Spinal cord (tissue), 10 donors: ENCODE measurements around the gene WAC. TPM values are rescaled to one million over a fixed set of nuclear protein-coding genes. Genes with fewer than 3 reads are reported as not detected.
"Not testable (repeated sequence)": the region's sequence is repeated elsewhere in the genome, so short reads cannot be mapped to it uniquely, and the experiment has no call there.

Experiments
- DNase-seq, 6 donors: peaks; one replicate each; pipeline versions ENCODE4 v3.0.0 to v3.0.0-alpha.2; 2013 to 2015; ENCODE audit warnings: low spot score in 6 of 6, low read depth in 4 of 6
- H3K27ac ChIP-seq: one replicate; pipeline ENCODE4 v1.5.1; 2013; ENCODE audit warnings: low read depth, low read length, control low read depth
- H3K27me3 ChIP-seq: one replicate; pipeline ENCODE4 v1.6.1; 2013; ENCODE audit warnings: low read length; ENCODE audit not compliant: control insufficient read depth, insufficient read depth
- H3K36me3 ChIP-seq: one replicate; pipeline ENCODE4 v1.6.1; 2013; ENCODE audit warnings: low read length; ENCODE audit not compliant: control insufficient read depth, insufficient read depth
- H3K4me1 ChIP-seq: one replicate; pipeline ENCODE4 v1.6.1; 2013; ENCODE audit warnings: low read length; ENCODE audit not compliant: control insufficient read depth, insufficient read depth
- H3K4me3 ChIP-seq: one replicate; pipeline ENCODE4 v1.5.1; 2013; ENCODE audit warnings: low read depth, low read length, control low read depth
- H3K9me3 ChIP-seq: one replicate; pipeline ENCODE4 v1.6.1; 2013; ENCODE audit warnings: low read length; ENCODE audit not compliant: control insufficient read depth, insufficient read depth
- WGBS: methylation state at CpG from one replicate; pipeline ENCODE4 v1.1.5; 2013; ENCODE audit warnings: missing lambda C conversion rate; ENCODE audit not compliant: insufficient coverage; 5-methylcytosine and 5-hydroxymethylcytosine counted together
- polyA plus RNA-seq, 2 donors: library from polyadenylated mRNA; unstranded; fragments of 120-200 nt; gene quantifications; one replicate each; pipeline ENCODE4 v1.2.1, GENCODE V29; 2013; ENCODE audit not compliant: insufficient read length in 2 of 2
- total RNA-seq, 2 donors: library from RNA; depleted of rRNA in 1 of 2; stranded (reverse); fragments of 120-200 nt in 1 of 2; fragments of >200 nt in 1 of 2; gene quantifications; one replicate each; pipeline versions ENCODE4 v1.2.3 to v1.2.4, GENCODE V29; 2013 to 2014
- donor health status: healthy.

The WAC gene
- total and polyA plus RNA-seq, 4 donors, result 91.6 to 127 (median 107) TPM

DNA sequence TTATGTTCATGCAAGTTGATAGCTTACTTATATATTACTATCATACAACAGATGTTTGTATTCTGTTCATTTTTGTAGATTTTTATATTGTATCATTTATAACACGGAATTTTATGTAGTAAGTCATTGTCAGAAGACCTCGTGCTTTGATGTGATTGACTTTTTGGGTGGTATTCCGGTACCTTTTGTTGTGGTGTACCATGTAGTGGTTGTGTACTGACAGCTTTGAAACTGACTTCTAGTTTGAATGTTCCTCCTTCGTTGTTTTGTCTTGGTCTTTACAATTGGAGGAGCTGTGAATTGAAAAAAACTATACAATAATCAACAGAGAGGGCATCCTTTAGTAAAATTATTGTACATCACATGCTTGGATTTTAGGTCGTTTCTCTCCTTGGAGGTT lies 61.5 kb downstream of the WAC start:
- DNase-seq, result no peak
- H3K4me3 ChIP-seq, result no peak overlapping the region
- H3K4me1 ChIP-seq, result no peaks in the 10 kb centered on the region
- H3K36me3 ChIP-seq, result peaks cover 6% of the 10 kb centered on the region
- no peak overlapping the region for H3K27ac ChIP-seq
- WGBS, result 90% methylated on average over 2 of the region's 5 CpGs
- no peaks in the 10 kb centered on the region for H3K9me3 ChIP-seq
- no peaks in the 10 kb centered on the region for H3K27me3 ChIP-seq

DNA sequence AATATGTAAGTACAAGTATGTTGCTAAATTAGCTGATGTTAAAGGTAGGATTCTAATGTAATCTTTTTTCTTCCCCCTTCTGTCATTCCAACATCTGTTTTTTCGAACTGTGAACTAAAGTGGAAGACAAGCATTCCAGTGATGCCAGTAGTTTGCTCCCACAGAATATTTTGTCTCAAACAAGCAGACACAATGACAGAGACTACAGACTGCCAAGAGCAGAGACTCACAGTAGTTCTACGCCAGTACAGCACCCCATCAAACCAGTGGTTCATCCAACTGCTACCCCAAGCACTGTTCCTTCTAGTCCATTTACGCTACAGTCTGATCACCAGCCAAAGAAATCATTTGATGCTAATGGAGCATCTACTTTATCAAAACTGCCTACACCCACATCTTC lies 62.7 kb downstream of the WAC start:
- H3K36me3 ChIP-seq, result peaks cover 3% of the 10 kb centered on the region
- no peaks in the 10 kb centered on the region for H3K9me3 ChIP-seq
- H3K27me3 ChIP-seq, result no peaks in the 10 kb centered on the region
- 78% methylated on average over 3 of the region's 3 CpGs for whole genome bisulfite sequencing
- no peaks in the 10 kb centered on the region for H3K4me1 ChIP-seq
- no peak overlapping the region for H3K4me3 ChIP-seq
- DNase-seq, result no peak
- H3K27ac ChIP-seq, result no peak overlapping the region

DNA sequence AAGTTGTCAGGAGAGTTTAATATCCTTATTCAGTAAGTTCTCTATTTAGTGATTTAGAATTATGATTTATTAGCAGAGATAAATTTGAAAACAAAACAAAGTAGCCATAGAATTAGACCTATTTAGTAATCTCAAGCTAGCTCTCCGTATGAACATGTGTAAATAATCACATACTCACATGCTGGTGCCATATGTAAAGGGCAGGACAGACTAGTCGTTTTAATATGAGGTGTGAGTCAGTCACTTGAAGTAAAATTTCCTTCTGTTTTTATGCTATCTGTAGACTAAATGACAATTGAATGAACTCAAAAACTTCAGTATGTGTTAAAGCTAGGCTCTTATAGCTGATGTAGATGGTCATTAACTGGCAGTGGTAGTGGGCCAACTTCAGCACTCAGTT lies 67.1 kb downstream of the WAC start:
- Histone ChIP-seq H3K9me3 (no peaks in the 10 kb centered on the region), H3K36me3 (no peaks in the 10 kb centered on the region), H3K4me1 (no peaks in the 10 kb centered on the region), H3K4me3 (no peak overlapping the region), H3K27me3 (no peaks in the 10 kb centered on the region), H3K27ac (no peak overlapping the region)
- DNase-seq, result no peak
- no CpG with 5 or more reads among the region's 2 CpGs for WGBS

DNA sequence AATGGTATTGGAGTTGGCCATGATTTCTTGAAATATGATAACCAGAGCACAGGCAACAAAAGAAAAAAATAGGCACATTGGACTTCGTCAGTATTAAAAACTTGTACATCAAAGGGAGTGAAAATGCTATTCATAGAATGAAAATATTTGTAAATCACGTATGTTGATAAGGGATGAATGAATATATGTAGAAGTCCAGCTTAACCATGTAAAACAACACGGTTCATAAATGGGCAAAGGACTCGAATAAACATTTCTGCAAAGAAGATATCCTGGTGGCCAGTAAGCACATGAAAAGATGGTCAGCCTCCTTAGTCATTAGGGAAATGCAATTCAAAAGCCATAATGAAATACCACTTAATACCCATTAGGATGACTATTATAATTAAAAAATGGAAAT lies 68.1 kb downstream of the WAC start:
- Histone ChIP-seq H3K27me3 (no peaks in the 10 kb centered on the region), H3K27ac (no peak overlapping the region), H3K4me3 (no peak overlapping the region), H3K4me1 (no peaks in the 10 kb centered on the region), H3K9me3 (no peaks in the 10 kb centered on the region), H3K36me3 (no peaks in the 10 kb centered on the region)
- 100% methylated on average over 1 of the region's 4 CpGs for WGBS
- no peak for DNase-seq

DNA sequence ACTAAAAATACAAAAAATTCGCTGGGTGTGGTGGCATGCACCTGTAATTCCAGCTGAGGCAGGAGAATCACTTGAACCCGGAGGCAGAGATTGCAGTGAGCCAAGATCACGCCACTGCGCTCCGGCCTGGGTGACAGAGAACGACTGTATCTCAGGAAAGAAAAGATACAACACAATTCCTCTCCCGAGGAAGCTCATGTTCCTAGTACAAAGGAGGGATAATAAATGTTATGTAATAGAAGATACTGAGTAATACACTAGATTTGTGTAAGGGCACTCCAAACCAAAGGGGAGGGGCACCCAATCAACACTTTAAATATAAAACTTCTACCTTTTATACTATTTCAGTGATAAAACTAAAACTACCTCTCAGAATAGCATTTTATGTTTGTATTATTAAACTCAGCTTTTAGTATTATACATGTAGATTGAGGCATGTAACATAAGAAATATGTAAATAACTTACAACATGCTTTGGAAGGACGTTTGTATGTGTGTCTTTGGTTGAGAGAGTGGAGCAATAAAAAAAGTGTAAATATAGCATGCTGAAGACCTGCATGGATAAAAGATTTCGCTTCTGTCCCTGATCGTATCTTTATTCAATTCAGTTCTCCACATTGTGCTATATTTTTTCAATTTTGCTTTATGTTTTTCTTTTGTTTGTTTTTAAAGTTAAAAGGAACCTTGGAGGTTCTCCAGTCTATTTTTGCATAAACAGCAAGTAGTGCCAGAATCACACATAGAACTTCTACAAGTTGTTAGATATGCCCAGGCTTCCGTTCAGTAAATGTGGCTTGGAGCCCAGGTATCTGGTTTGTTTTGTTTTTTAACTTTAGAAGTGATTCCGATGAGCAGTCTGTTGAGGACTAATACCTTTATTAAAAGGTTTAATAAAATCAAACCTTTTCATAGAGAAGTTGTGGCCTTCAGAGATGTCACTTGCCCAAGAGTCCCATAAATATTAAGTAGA lies 71.9 kb downstream of the WAC start:
- H3K27ac ChIP-seq, result no peak overlapping the region
- 80% methylated on average over 3 of the region's 12 CpGs for WGBS

DNA sequence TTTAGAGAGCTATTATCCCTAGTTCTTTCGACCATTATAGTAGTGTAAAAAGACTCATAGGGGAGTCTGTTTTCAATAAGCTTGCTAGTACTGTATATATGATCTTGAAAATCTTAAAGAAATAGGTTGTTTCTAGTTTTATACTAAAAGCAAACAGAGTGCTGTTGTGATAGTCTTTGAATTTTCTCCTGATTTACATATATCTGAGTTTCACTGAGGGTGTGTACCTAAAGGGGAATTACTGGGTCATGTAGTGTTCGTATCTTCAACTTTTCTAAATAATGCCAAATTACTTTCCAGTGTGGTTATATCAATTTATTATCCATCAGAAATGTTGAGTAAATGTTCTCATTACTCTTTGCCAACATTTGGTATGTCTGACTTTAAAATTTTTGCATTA lies 73.7 kb downstream of the WAC start:
- no peak overlapping the region for H3K27ac ChIP-seq
- H3K36me3 ChIP-seq, result peaks cover 8% of the 10 kb centered on the region
- no peak overlapping the region for H3K4me3 ChIP-seq
- no peak for DNase-seq
- H3K9me3 ChIP-seq, result no peaks in the 10 kb centered on the region
- no peaks in the 10 kb centered on the region for H3K4me1 ChIP-seq
- WGBS, result no CpG with 5 or more reads among the region's 2 CpGs
- no peaks in the 10 kb centered on the region for H3K27me3 ChIP-seq

More for the DNA sequence above, 71.9 kb downstream of the WAC start:
- Histone ChIP-seq H3K4me3 (no peak overlapping the region), H3K27me3 (no peaks in the 10 kb centered on the region), H3K9me3 (no peaks in the 10 kb centered on the region), H3K4me1 (no peaks in the 10 kb centered on the region), H3K36me3 (peaks cover 3% of the 10 kb centered on the region)
- no peak for DNase-seq

DNA sequence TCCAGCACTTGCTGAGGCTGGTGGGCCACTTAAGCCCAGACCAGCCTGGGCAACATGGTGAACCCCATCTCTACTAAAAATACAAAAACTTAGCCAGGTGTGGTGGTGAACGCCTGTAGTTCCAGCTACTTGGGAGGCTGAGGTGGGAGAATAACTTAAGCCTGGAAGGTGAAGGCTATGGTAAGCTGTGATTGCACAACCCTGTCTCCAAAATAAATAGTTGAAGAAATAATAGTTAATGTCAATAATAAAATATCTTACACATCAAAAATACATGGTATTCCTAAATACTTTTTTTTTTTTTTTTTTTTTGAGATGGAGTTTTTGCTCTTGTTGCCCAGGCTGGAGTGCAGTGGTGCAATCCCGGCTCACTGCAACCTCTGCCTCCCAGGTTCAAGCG lies 76.7 kb downstream of the WAC start:
- H3K27me3 ChIP-seq, H3K4me3 ChIP-seq, DNase-seq, H3K4me1 ChIP-seq, H3K9me3 ChIP-seq, H3K27ac ChIP-seq: not testable (repeated sequence)
- no CpG with 5 or more reads among the region's 3 CpGs for WGBS
- peaks cover 25% of the 10 kb centered on the region for H3K36me3 ChIP-seq

DNA sequence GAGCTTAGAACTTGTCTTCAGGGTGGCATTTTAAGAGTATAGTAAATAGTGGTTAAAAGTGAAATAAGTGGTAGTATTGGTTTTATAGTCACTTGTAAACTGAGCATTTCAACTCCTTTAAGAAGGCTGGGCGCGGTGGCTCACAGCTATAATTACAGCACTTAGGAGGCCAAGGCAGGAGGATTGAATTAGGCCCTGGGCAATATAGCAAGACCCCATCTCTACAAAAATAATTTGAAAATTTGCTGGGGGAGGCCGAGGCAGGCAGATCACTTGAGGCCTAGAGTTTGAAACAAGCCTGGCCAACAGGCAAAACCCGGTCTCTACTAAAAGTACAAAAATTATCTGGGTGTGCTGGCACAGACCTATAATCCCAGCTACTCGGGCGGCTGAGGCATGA lies 80.0 kb downstream of the WAC start:
- H3K36me3 ChIP-seq, result peaks cover 31% of the 10 kb centered on the region
- 100% methylated on average over 4 of the region's 6 CpGs for WGBS
- DNase-seq, result no peak

DNA sequence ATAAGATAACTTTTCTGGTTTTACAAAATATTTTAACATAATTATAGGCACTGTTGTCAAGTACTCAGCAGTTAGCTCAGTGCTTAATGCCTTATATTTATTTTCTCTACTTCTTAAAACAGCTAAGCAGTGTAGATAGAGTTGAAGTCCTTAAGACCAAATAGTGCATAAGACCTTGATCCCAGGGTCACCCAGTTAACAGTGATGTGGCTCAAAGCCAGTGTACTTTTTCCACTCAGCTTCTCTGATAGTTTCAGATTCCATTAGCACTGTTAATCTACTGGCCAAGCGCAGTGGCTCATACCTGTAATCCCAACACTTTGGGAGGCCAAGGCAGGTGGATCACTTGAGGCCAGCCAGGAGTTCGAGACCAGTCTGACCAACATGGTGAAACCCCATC lies 83.6 kb downstream of the WAC start:
- no peaks in the 10 kb centered on the region for H3K27me3 ChIP-seq
- peaks cover 26% of the 10 kb centered on the region for H3K36me3 ChIP-seq
- H3K4me3 ChIP-seq, result no peak overlapping the region
- H3K4me1 ChIP-seq, result no peaks in the 10 kb centered on the region
- 100% methylated on average over 2 of the region's 2 CpGs for WGBS
- no peak overlapping the region for H3K27ac ChIP-seq
- H3K9me3 ChIP-seq, result no peaks in the 10 kb centered on the region
- DNase-seq, result no peak

More for the DNA sequence above, 80.0 kb downstream of the WAC start:
- H3K27me3 ChIP-seq, result no peaks in the 10 kb centered on the region
- no peaks in the 10 kb centered on the region for H3K9me3 ChIP-seq
- no peak overlapping the region for H3K27ac ChIP-seq
- no peaks in the 10 kb centered on the region for H3K4me1 ChIP-seq
- H3K4me3 ChIP-seq, result no peak overlapping the region

DNA sequence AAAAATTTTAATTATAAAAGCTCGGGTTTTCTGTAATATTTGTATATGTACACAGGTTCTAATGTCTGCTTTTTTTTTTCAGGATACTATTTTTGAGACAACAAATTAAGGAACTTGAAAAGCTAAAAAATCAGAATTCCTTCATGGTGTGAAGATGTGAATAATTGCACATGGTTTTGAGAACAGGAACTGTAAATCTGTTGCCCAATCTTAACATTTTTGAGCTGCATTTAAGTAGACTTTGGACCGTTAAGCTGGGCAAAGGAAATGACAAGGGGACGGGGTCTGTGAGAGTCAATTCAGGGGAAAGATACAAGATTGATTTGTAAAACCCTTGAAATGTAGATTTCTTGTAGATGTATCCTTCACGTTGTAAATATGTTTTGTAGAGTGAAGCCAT lies 86.5 kb downstream of the WAC start:
- 67% methylated on average over 1 of the region's 4 CpGs for whole genome bisulfite sequencing
- Histone ChIP-seq H3K36me3 (peaks cover 11% of the 10 kb centered on the region), H3K27ac (no peak overlapping the region), H3K4me3 (no peak overlapping the region), H3K9me3 (no peaks in the 10 kb centered on the region), H3K27me3 (no peaks in the 10 kb centered on the region), H3K4me1 (no peaks in the 10 kb centered on the region)
- no peak for DNase-seq
